ENCODE data around the gene RPE65. TPM values are rescaled to one million over a fixed set of nuclear protein-coding genes. Genes with fewer than 3 reads are reported as not detected.

Gene RPE65
- total RNA-seq, 1 donor from 2014 or later = not detected

GRCh38 chr1:68431076-68431475 lies 18.7 kb downstream of the RPE65 start:
- Histone ChIP-seq H3K79me2 (ENCODE audit: low read depth) (no peaks in the 10 kb centered on the region), H3K27me3 (no peaks in the 10 kb centered on the region), H4K20me1 (ENCODE audit: low read depth) (no peaks in the 10 kb centered on the region), H3K4me3 (no peak overlapping the region), H2AFZ (replicated peaks) (peak overlapping the region; percentile 46), H3K9ac (no peak overlapping the region), H3K9me3 (ENCODE audit: low read depth) (no peaks in the 10 kb centered on the region), H3K27ac (no peak overlapping the region), H3F3A (ENCODE audit: low read depth) (no peaks in the 10 kb centered on the region), H3K4me1 (no peaks in the 10 kb centered on the region), H3K4me2 (no peak overlapping the region), H3K36me3 (no peaks in the 10 kb centered on the region)
- H3K27ac Mint-ChIP-seq = no peak overlapping the region
- no peak for TF ChIP-seq CTCF (IDR thresholded peaks at IDR 0.05)
- no peak for TF ChIP-seq EZH2phosphoT487 (IDR thresholded peaks at IDR 0.05)
- H3K27me3 Mint-ChIP-seq (ENCODE audit: insufficient read depth, low read depth) = no peaks in the 10 kb centered on the region
- H3K4me1 Mint-ChIP-seq = no peaks in the 10 kb centered on the region
- H3K9me3 Mint-ChIP-seq = no peaks in the 10 kb centered on the region
- H3K4me3 Mint-ChIP-seq = no peak overlapping the region
- DNase-seq (ENCODE audit: low spot score) = no peak
- H3K36me3 Mint-ChIP-seq = no peaks in the 10 kb centered on the region

- Histone ChIP-seq H3K4me3 (no peak overlapping the region), H3K4me2 (no peak overlapping the region), H4K20me1 (ENCODE audit: low read depth) (no peaks in the 10 kb centered on the region), H3K36me3 (no peaks in the 10 kb centered on the region), H3K27ac (no peak overlapping the region), H3F3A (ENCODE audit: low read depth) (no peaks in the 10 kb centered on the region), H3K9me3 (ENCODE audit: low read depth) (no peaks in the 10 kb centered on the region), H3K9ac (no peak overlapping the region), H3K4me1 (no peaks in the 10 kb centered on the region), H3K27me3 (no peaks in the 10 kb centered on the region), H2AFZ (replicated peaks) (no peak overlapping the region), H3K79me2 (ENCODE audit: low read depth) (no peaks in the 10 kb centered on the region)
- H3K4me1 Mint-ChIP-seq = no peaks in the 10 kb centered on the region
- no peaks in the 10 kb centered on the region for H3K9me3 Mint-ChIP-seq
- H3K27me3 Mint-ChIP-seq (ENCODE audit: insufficient read depth, low read depth) = no peaks in the 10 kb centered on the region
- no peak overlapping the region for H3K4me3 Mint-ChIP-seq
- TF ChIP-seq EZH2 (IDR thresholded peaks at IDR 0.05) (no peak), CTCF (IDR thresholded peaks at IDR 0.05) (no peak), EZH2phosphoT487 (IDR thresholded peaks at IDR 0.05) (no peak)
- no peaks in the 10 kb centered on the region for H3K36me3 Mint-ChIP-seq
- no peak overlapping the region for H3K27ac Mint-ChIP-seq
- DNase-seq (ENCODE audit: low spot score) = no peak
These were observed 20.4 kb downstream of the RPE65 start for GRCh38 chr1:68429233-68429808.

GRCh38 chr1:68426594-68426993 lies 23.2 kb downstream of the RPE65 start:
- no peaks in the 10 kb centered on the region for H3K79me2 ChIP-seq (ENCODE audit: low read depth)
- Mint-ChIP-seq H3K4me3 (no peak overlapping the region), H3K36me3 (no peaks in the 10 kb centered on the region), H3K9me3 (no peaks in the 10 kb centered on the region), H3K4me1 (no peaks in the 10 kb centered on the region), H3K27me3 (ENCODE audit: insufficient read depth, low read depth) (no peaks in the 10 kb centered on the region), H3K27ac (no peak overlapping the region)
- no peaks in the 10 kb centered on the region for H3K27me3 ChIP-seq
- H3K9me3 ChIP-seq (ENCODE audit: low read depth) = no peaks in the 10 kb centered on the region
- H3K27ac ChIP-seq = no peak overlapping the region
- H4K20me1 ChIP-seq (ENCODE audit: low read depth) = no peaks in the 10 kb centered on the region
- TF ChIP-seq CTCF (IDR thresholded peaks at IDR 0.05) (no peak), EZH2 (IDR thresholded peaks at IDR 0.05) (no peak), EZH2phosphoT487 (IDR thresholded peaks at IDR 0.05) (no peak)
- no peaks in the 10 kb centered on the region for H3K4me1 ChIP-seq
- H3K9ac ChIP-seq = no peak overlapping the region
- H3K4me3 ChIP-seq = no peak overlapping the region
- H3K36me3 ChIP-seq = no peaks in the 10 kb centered on the region
- no peak overlapping the region for H3K4me2 ChIP-seq
- DNase-seq (ENCODE audit: low spot score) = no peak
- H2AFZ ChIP-seq (replicated peaks) = no peak overlapping the region
- no peaks in the 10 kb centered on the region for H3F3A ChIP-seq (ENCODE audit: low read depth)

Measured in neural progenitor cell (in vitro differentiated cells).